GM12864 (cell line): ENCODE results near the gene NKAIN1.

Experiments
- DNase-seq: peaks from one replicate; pipeline ENCODE4 v3.0.0-alpha.2; 2011; ENCODE audit warnings: low read depth
- H3K4me3 ChIP-seq: 2 replicates; pipeline ENCODE4 v1.5.1; 2011; ENCODE audit warnings: mild to moderate bottlenecking, low read depth, low read length, control low read depth
- CTCF ChIP-seq: IDR thresholded peaks from 2 replicates; pipeline ENCODE4 v1.5.1; 2011; ENCODE audit warnings: low read depth, mild to moderate bottlenecking, moderate library complexity, low read length, control low read depth, inconsistent platforms; ENCODE audit errors: missing control alignments

NKAIN1 gene

GRCh38 chr1:31133368-31133767 lies 106.3 kb downstream of the NKAIN1 start:
- no peak for DNase-seq
- no peak for TF ChIP-seq CTCF
- H3K4me3 ChIP-seq, result no peak overlapping the region
